Upper lobe of right lung (tissue), 1 donor: ENCODE results near the gene FAM47E. TPM values are rescaled to one million over a fixed set of nuclear protein-coding genes. Genes with fewer than 3 reads are reported as not detected.
"Not testable (repeated sequence)": the region's sequence is repeated elsewhere in the genome, so short reads cannot be mapped to it uniquely, and the experiment has no call there.

ENCODE experiments used
- ATAC-seq: fragments of 200-7000 bp; cut with Tn5 transposase; one replicate; pipeline ENCODE4 v1.9.1; 2020; ENCODE audit warnings: mild to moderate bottlenecking, moderate library complexity
- DNase-seq: peaks from one replicate; pipeline ENCODE4 v3.0.0-alpha.2; 2020
- H3K27ac ChIP-seq: fragments of 200-600 bp; one replicate; pipeline ENCODE4 v1.8.0; 2022
- H3K27me3 ChIP-seq: fragments of 200-600 bp; one replicate; pipeline ENCODE4 v1.8.0; 2022; ENCODE audit warnings: mild to moderate bottlenecking
- H3K36me3 ChIP-seq: fragments of 200-600 bp; one replicate; pipeline ENCODE4 v1.8.0; 2022
- H3K4me1 ChIP-seq: fragments of 200-600 bp; one replicate; pipeline ENCODE4 v1.8.0; 2022
- H3K4me3 ChIP-seq: fragments of 200-600 bp; one replicate; pipeline ENCODE4 v1.8.0; 2022; ENCODE audit warnings: mild to moderate bottlenecking
- H3K9me3 ChIP-seq: fragments of 200-600 bp; one replicate; pipeline ENCODE4 v1.8.0; 2022
- CTCF ChIP-seq: fragments of 200-600 bp; IDR thresholded peaks from one replicate; pipeline ENCODE4 v1.8.0; 2022; ENCODE audit warnings: antibody characterized with exemption
- intact Hi-C: fragments of 100-400 bp; cut with DNase I; formaldehyde crosslinking; loops from one replicate; pipeline ENCODE4 v1.11.0; 2022
- total RNA-seq: library from RNA; stranded (reverse); fragmentation: NEBNext Ultra II Directional; extraction: Animal tissue kit (Norgen Biotek cat#: 25700); gene quantifications from one replicate; pipeline ENCODE4 v1.2.1, GENCODE V29; 2021
- donor health status: DM: no; HTN: yes; CAD: no; lungs with severe emphysema.

Gene FAM47E
- total RNA-seq, 1 donor from 2014 or later: 3.6 TPM

- DNase-seq (no peak), ATAC-seq (no peak)
- H3K9me3 ChIP-seq: no peaks in the 10 kb centered on the region
- H3K4me1 ChIP-seq: no peaks in the 10 kb centered on the region
- no peak overlapping the region for H3K27ac ChIP-seq
- no peak for TF ChIP-seq CTCF
- intact Hi-C loops: no loop called here
- no peaks in the 10 kb centered on the region for H3K27me3 ChIP-seq
- H3K4me3 ChIP-seq: no peak overlapping the region
- no peaks in the 10 kb centered on the region for H3K36me3 ChIP-seq
Measured at GRCh38 chr4:76277667-76278066, 26.1 kb downstream of the FAM47E start.

DNA sequence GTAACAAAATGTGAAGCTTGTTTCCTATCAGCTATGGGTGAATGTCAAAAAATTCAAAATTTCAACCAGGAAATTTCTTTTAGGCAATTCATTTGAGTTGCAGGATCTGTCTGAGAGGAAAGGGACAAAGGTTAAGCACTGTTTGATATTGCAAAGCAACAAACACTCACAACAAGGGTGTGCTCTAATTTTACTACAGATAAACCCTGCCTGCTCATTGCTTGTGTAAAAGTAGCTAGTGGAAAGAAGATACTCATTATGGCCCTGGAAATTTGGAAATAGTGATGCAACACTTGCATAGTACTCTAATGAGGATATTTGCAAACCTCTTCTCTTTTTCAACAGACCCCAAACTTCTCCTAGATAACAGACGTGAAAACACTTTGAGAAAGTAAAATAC is 27.1 kb downstream of the FAM47E start:
- Histone ChIP-seq H3K9me3 (no peaks in the 10 kb centered on the region), H3K4me1 (no peaks in the 10 kb centered on the region), H3K36me3 (no peaks in the 10 kb centered on the region), H3K4me3 (no peak overlapping the region), H3K27ac (no peak overlapping the region), H3K27me3 (no peaks in the 10 kb centered on the region)
- intact Hi-C loops: no loop called here
- ATAC-seq (no peak), DNase-seq (no peak)
- TF ChIP-seq CTCF: no peak

DNA sequence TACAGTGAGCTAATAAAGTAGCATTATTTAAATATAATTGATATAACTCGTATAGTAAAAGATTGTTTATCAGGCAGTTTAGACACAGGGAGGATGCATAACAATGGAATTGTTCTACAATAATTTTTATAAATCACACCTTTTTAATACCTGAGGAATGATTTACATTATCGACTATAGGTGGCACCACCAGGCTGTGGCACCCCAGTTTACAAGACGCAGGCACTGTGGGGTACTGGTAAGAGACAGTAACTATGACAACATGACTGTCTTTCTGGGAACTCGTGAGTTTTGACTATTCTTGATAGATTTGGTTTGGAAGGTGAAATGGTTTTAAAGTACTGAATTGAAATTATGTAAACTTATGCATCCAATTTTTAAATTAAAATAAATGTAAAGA is 27.9 kb downstream of the FAM47E start:
- peak; percentile 10 for TF ChIP-seq CTCF
- Histone ChIP-seq H3K4me1 (no peaks in the 10 kb centered on the region), H3K9me3 (no peaks in the 10 kb centered on the region), H3K27ac (no peak overlapping the region), H3K27me3 (no peaks in the 10 kb centered on the region), H3K4me3 (no peak overlapping the region), H3K36me3 (no peaks in the 10 kb centered on the region)
- intact Hi-C loops: no loop called here
- ATAC-seq (no peak), DNase-seq (no peak)

GRCh38 chr4:76280488-76281441 is 29.2 kb downstream of the FAM47E start:
- no peaks in the 10 kb centered on the region for H3K27me3 ChIP-seq
- H3K36me3 ChIP-seq: no peaks in the 10 kb centered on the region
- no peaks in the 10 kb centered on the region for H3K9me3 ChIP-seq
- DNase-seq: no peak
- intact Hi-C loops: no loop called here
- no peak overlapping the region for H3K4me3 ChIP-seq
- H3K27ac ChIP-seq: no peak overlapping the region
- no peaks in the 10 kb centered on the region for H3K4me1 ChIP-seq
- TF ChIP-seq CTCF: no peak
- no peak for ATAC-seq

GRCh38 chr4:76281594-76281993 is 30.1 kb downstream of the FAM47E start:
- H3K27me3 ChIP-seq, ATAC-seq, H3K9me3 ChIP-seq, H3K36me3 ChIP-seq, H3K4me1 ChIP-seq, H3K27ac ChIP-seq, intact Hi-C loops, DNase-seq, H3K4me3 ChIP-seq: not testable (repeated sequence)

GRCh38 chr4:76282941-76283689 is 31.6 kb downstream of the FAM47E start:
- no peak overlapping the region for H3K27ac ChIP-seq
- no peak for TF ChIP-seq CTCF
- no peak for ATAC-seq

More at GRCh38 chr4:76282941-76283689, 31.6 kb downstream of the FAM47E start:
- Histone ChIP-seq H3K27me3 (no peaks in the 10 kb centered on the region), H3K4me3 (no peak overlapping the region), H3K36me3 (no peaks in the 10 kb centered on the region), H3K4me1 (no peaks in the 10 kb centered on the region), H3K9me3 (no peaks in the 10 kb centered on the region)
- DNase-seq: no peak
- intact Hi-C loops: no loop called here
